Measurements from ENCODE around the gene ERCC6. TPM values are rescaled to one million over a fixed set of nuclear protein-coding genes. Genes with fewer than 3 reads are reported as not detected.
A peak's percentile ranks its signal among the peaks of the same experiment; 100 is the strongest.

The ERCC6 gene
- total RNA-seq, 1 donor from 2014 or later, result 184 TPM

GRCh38 chr10:49577182-49577925, 38.4 kb upstream of the ERCC6 start:
- TF ChIP-seq CTCF (IDR thresholded peaks at IDR 0.05), result no peak
- DNase-seq (ENCODE audit: extremely low spot score, unreplicated experiment), result no peak
- Mint-ChIP-seq H3K27me3 (ENCODE audit: unreplicated experiment) (no peaks in the 10 kb centered on the region), H3K36me3 (ENCODE audit: unreplicated experiment) (no peaks in the 10 kb centered on the region), H3K27ac (ENCODE audit: unreplicated experiment) (no peak overlapping the region), H3K9me3 (ENCODE audit: unreplicated experiment) (peaks cover 13% of the 10 kb centered on the region), H3K4me3 (ENCODE audit: unreplicated experiment) (no peak overlapping the region), H3K4me1 (ENCODE audit: unreplicated experiment) (peaks cover 40% of the 10 kb centered on the region)

GRCh38 chr10:49575489-49576072, 36.7 kb upstream of the ERCC6 start:
- no peak for TF ChIP-seq CTCF (IDR thresholded peaks at IDR 0.05)
- no peak for DNase-seq (ENCODE audit: extremely low spot score, unreplicated experiment)
- H3K9me3 Mint-ChIP-seq (ENCODE audit: unreplicated experiment), result peaks cover 12% of the 10 kb centered on the region
- H3K27ac Mint-ChIP-seq (ENCODE audit: unreplicated experiment), result no peak overlapping the region
- H3K4me1 Mint-ChIP-seq (ENCODE audit: unreplicated experiment), result peaks cover 42% of the 10 kb centered on the region
- H3K36me3 Mint-ChIP-seq (ENCODE audit: unreplicated experiment), result no peaks in the 10 kb centered on the region
- no peak overlapping the region for H3K4me3 Mint-ChIP-seq (ENCODE audit: unreplicated experiment)
- no peaks in the 10 kb centered on the region for H3K27me3 Mint-ChIP-seq (ENCODE audit: unreplicated experiment)

GRCh38 chr10:49572594-49573114, 33.7 kb upstream of the ERCC6 start:
- H3K9me3 Mint-ChIP-seq (ENCODE audit: unreplicated experiment), result peaks cover 5% of the 10 kb centered on the region
- peaks cover 7% of the 10 kb centered on the region for H3K36me3 Mint-ChIP-seq (ENCODE audit: unreplicated experiment)
- H3K4me1 Mint-ChIP-seq (ENCODE audit: unreplicated experiment), result peaks cover 53% of the 10 kb centered on the region
- H3K4me3 Mint-ChIP-seq (ENCODE audit: unreplicated experiment), result no peak overlapping the region
- no peak for DNase-seq (ENCODE audit: extremely low spot score, unreplicated experiment)
- TF ChIP-seq CTCF (IDR thresholded peaks at IDR 0.05), result no peak
- no peaks in the 10 kb centered on the region for H3K27me3 Mint-ChIP-seq (ENCODE audit: unreplicated experiment)
- H3K27ac Mint-ChIP-seq (ENCODE audit: unreplicated experiment), result no peak overlapping the region

- DNase-seq (ENCODE audit: extremely low spot score, unreplicated experiment), result no peak
- TF ChIP-seq CTCF (IDR thresholded peaks at IDR 0.05), result no peak
- peaks cover 13% of the 10 kb centered on the region for H3K9me3 Mint-ChIP-seq (ENCODE audit: unreplicated experiment)
- H3K4me1 Mint-ChIP-seq (ENCODE audit: unreplicated experiment), result peaks cover 62% of the 10 kb centered on the region
- H3K27me3 Mint-ChIP-seq (ENCODE audit: unreplicated experiment), result no peaks in the 10 kb centered on the region
- peaks cover 11% of the 10 kb centered on the region for H3K36me3 Mint-ChIP-seq (ENCODE audit: unreplicated experiment)
- no peak overlapping the region for H3K4me3 Mint-ChIP-seq (ENCODE audit: unreplicated experiment)
- H3K27ac Mint-ChIP-seq (ENCODE audit: unreplicated experiment), result no peak overlapping the region
Measured at GRCh38 chr10:49571388-49571787, 32.5 kb upstream of the ERCC6 start.

- no peak for DNase-seq (ENCODE audit: extremely low spot score, unreplicated experiment)
- peak overlapping the region; percentile 36 for H3K4me3 Mint-ChIP-seq (ENCODE audit: unreplicated experiment)
- peaks cover 13% of the 10 kb centered on the region for H3K36me3 Mint-ChIP-seq (ENCODE audit: unreplicated experiment)
- H3K27ac Mint-ChIP-seq (ENCODE audit: unreplicated experiment), result peak overlapping the region; percentile 94
- peaks cover 83% of the 10 kb centered on the region for H3K4me1 Mint-ChIP-seq (ENCODE audit: unreplicated experiment)
- H3K9me3 Mint-ChIP-seq (ENCODE audit: unreplicated experiment), result peaks cover 19% of the 10 kb centered on the region
- H3K27me3 Mint-ChIP-seq (ENCODE audit: unreplicated experiment), result no peaks in the 10 kb centered on the region
- TF ChIP-seq CTCF (IDR thresholded peaks at IDR 0.05), result no peak
Measured at GRCh38 chr10:49569031-49569631, 30.2 kb upstream of the ERCC6 start.
